Measurements from ENCODE around the gene LIF.
"Not testable (repeated sequence)": the region's sequence is repeated elsewhere in the genome, so short reads cannot be mapped to it uniquely, and the experiment has no call there.

LIF gene

DNA sequence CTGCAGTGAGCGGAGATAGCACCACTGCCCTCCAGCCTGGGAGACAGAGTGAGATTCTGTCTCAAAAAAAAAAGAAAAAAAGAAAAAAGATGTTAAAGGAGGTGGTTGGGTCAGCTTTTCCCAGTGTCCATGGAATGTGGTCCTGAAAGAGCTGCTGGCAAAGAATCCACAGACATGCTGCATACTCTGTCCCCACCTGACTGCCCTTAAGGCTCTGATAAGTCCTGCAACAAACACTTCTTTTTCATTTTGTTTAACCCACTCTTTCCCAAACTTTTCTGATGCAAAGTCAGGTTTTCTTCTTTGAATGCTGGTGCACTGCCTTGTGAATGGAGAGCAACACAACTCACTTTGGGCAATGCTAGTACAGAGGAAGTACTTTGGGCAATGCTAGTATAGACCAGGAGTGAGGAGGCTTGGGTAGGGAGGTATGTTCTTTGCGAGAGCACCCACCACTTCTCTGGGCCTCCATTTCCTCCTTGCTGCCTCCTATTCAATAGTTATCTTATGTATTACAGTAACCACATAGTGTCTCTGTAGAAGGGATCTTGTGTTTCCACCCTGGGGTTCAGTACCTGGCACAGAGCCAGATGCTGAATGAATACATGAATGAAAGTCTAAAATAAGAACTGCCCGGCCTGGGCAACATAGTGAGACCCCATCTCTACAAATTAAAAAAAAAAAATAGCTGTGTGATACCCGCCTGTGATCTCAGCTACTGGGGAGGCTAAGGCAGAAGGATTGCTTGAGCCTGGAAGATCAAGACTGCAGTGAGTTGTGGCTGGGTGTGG lies 18.9 kb downstream of the LIF start:
- no peak for DNase-seq (ENCODE audit: low spot score)
- FAIRE-seq: no peak

DNA sequence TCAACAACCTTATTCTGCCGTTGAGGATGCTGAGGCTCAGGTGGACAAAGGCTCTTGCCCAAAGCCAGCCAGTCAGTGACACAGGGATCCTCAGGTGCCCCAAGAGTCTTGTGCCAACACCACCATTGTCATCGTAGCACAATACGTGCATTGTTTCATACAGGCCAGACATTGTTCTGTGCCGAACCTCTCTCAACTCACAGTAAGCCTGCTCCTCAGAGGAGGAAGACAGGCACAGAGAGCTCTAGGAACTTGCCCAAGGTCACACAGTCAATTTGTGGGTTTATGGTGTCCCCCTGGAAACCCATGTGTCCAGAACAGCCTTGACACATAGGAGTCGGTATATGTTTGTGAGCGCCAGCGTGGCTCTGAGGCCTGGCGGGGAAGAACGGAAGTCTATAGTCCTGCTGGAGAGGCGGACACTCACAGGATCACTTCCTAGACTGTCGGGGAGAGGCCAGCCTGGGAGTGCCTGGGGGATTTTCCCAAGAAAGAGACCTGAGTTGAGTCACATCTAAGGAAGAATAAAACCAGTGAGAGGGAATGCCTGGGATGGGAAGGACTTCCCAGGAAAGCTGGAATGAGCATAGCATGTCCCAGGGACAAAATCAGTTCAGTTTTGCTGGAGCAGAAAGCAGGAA lies 20.2 kb downstream of the LIF start:
- peak; percentile 95 for FAIRE-seq

DNA sequence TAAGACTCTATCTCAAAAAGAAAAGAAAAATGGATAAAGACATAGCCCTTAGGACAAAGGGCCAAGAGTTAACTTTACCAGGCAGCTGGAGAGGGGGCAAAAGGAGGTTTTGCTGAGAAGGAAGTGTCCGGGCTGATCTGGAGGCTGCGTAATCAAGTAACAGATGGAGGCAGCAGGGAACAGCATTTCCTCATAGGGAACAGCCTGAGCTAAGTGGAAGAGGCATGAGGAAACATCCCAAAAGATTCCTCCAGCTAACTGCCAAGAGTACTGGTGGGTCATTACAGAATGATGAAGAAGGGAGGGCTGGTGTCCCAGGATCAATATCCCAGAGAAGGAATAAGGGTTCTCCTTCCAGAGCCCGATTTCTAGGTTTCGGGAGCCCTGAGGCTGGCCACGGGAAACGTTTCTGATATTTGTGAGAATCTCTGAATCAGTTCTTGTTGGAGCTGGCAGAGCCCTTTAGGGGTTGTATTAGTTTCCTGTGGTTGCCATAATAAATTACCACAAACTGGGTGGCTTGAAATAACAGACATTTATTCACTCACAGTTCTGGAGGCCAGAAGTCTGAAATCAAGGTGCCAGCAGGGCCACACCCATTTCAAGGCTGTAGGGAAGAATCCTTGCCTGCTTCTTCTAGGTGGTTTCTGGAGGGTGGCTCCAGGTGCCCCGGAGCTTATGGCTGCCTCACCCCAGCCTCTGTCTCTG lies 21.2 kb downstream of the LIF start:
- FAIRE-seq (no peak), DNase-seq (ENCODE audit: low spot score) (no peak)

More for the DNA sequence above, 20.2 kb downstream of the LIF start:
- peak; percentile 95 for DNase-seq (ENCODE audit: low spot score)

DNA sequence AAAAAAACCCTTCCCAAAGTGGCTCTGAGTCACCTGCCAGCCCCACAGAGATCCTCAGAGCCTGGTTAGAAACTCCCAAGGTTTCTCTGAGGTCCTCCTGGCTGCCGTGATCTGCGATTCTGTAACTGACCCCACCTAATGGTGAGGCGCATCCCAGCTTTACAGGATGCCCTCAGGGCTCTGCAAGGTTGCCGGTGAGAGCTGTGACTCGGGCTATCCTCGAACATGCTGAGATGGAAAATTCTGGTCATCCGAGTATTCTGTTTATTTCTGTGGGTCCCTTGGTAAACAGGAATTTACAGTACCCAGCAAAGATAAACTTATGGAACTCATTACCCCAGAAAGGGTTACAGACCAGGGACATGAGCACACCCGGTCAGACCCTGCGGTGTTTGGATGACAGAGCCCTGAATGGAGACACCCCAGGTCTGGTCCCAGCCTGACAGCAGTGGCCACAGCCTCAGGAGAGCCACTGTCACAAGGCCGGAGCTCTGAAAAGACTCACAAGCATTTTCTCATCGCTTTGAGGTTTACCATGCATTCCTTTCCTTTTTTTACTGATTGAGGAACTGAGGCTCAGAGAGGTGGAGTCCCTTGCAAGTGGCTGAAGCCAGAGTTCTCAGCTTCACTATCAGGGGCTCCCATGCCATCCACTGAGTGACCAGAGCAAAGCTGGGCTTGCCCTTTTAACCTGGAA lies 22.2 kb downstream of the LIF start:
- peak; percentile 75 for FAIRE-seq
- DNase-seq (ENCODE audit: low spot score): peak; percentile 77

DNA sequence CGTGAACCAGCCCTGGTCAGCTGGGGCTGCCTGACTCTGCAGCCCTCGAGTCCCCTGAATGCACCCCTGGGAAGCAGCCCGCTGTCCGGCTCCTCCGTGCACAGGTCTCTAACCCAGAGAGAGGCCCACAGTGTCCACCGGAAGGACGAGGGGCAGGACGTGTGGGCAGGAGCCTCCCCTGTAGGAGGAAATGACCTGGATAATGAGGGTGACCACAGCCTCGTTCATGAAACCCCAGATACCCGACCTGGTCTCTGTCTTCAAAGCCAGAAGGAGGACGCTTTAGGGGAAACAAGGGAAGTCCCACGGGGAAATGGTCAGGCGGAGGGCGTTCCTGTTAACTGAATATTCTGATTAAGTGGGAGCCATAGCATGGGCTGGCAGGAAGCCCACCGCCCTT lies 23.3 kb downstream of the LIF start:
- DNase-seq (ENCODE audit: low spot score): no peak

DNA sequence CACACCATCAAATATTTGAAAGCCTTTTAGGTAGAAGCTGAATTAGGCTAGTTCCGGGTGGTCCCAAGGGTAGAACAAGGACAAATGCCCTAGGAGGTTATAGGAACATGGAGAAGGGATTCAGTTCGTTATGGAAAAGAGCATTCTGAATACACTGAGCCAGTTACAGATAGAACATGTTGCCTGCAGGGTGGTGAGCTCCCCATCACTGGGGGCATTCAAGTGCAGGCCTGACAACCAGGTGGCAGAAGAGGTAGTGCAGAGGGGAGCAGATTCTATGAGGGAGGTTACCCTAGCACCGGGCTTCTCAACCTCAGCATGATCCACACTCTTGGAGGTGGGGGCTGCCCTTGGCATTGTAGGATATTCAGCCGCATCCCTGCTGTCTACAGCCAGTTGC lies 24.2 kb downstream of the LIF start:
- DNase-seq (ENCODE audit: low spot score): no peak
- FAIRE-seq: no peak

More for the DNA sequence above, 23.3 kb downstream of the LIF start:
- no peak for FAIRE-seq

DNA sequence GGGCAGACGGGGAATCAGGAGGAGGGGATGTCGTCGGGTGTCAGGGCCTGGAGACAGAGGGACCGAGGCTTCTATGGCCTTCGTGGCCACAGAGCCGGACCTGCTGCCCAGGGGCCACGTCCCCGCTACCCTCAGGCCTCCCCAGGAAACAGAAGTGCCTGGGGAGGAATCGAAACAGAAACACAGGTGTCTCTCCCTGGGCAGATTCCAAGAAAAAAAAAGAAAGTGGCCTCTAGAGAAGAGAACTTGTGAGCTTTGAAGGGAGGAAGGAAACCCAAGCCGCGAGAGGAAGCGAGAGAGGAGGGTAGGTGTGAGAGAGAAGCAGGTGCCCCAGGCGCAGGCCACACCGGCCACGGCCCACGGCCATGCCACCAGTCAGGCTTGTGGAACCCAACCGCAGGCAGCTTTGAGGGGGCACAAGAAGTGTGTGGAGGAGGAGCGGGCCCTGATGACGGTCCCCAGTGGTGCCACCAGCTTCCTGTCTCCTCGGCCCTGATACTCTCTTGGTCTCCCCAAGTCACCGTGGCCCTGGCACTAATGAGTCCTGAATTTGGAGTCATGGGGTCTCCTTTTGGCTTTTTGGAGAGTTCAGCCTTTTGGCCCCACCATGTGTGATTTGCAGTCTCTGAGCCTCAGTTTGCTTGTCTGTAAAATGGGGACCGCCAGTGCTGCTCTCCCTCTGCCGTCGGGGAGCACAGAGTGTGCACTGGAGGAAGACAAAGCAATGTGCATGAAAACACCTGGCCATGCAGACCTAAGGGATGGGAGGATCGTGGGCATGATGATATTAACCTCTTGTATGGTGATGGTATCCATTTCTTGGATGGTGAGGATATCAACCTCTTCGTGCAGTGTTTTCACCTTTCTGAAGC lies 25.2 kb downstream of the LIF start:
- FAIRE-seq: no peak

DNA sequence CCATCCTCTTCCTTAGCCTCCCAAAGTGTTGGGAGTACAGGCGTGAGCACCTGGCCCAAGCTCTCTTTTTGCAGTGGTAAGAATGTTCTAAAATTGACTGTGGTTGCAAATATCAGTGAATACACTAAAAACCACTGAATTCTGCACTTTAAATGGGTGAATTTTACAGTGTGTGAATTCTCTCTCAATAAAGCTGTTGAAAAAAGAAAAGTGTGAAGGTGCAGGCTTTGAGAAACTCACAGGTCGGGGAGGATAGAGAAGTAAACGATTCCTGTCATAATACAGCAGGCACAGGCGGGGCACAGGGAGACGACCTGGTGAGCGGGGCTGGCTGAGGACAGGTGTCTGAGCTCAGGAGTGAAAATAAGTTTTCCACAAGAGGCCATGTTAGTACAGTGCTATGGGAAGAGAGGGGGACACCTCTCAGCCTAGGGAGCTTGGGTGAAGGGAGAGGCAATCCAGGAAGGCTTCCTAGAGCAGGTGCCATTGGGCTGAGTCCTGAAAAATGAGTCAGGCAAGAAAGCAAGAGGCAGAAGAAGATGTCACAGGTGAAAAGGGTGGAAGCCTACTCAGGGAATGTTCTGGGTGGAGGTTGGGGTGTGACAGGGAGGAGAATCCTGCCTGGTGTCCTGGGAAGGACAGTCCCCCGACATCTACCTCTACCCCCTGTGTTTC lies 26.1 kb downstream of the LIF start:
- DNase-seq (ENCODE audit: low spot score): no peak
- FAIRE-seq: no peak

More for the DNA sequence above, 25.2 kb downstream of the LIF start:
- no peak for DNase-seq (ENCODE audit: low spot score)

DNA sequence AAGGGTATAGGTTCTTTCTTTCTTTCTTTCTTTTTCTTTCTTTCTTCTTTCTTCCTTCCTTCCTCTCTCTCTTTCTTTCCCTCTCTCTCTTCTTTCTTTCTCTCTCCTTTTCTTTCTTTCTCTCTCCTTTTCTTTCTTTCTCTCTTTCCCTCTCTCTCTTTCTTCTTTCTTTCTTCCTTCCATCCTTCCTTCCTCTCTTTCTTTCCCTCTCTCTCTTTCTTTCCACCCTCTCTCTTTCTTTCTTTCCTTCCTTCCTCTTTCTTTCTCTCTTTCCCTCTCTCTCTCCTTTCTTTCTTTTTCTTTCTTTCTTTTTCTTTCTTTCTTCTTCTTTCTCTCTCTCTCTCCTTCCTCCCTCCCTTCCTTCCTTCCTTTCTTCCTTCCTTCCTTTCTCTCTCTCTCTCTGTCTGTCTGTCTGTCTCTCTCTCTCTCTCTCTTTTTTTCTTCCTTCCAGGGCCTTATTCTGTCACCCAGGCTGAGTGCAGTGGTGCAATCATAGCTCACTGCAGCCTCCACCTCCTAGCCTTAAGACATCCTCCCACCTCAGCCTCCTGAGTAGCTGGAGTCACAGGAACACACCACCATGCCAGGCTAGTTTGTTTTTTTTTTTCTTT lies 26.8 kb downstream of the LIF start:
- DNase-seq (ENCODE audit: low spot score) (no peak), FAIRE-seq (no peak)

DNA sequence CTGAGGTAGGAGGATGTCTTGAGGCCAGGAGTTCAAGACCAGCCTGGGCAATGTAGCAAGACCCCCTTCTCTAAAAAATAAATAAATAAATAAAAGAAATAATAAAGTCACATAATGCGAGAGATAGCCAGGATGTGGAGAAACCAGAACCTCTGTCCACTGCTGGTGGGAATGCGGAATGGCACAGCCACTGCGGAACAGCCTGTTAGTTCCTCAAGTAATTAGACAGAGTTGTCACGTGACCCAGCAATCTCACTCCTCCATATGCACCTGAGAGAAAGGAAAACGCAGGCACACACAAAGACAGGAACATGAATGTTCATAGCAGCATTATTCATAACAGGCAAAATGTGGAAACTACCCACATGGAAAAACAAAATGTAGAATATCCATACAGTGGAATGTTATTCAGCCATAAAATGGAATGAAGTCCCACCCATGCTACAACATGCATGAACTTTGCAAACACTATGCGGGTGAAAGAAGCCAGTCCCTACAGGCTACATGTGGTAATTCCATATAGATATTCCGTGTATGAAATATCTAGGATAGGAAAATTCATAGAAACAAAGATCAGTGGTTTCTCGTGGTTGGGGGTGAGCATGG lies 27.4 kb downstream of the LIF start:
- FAIRE-seq (no peak), DNase-seq (ENCODE audit: low spot score) (no peak)

DNA sequence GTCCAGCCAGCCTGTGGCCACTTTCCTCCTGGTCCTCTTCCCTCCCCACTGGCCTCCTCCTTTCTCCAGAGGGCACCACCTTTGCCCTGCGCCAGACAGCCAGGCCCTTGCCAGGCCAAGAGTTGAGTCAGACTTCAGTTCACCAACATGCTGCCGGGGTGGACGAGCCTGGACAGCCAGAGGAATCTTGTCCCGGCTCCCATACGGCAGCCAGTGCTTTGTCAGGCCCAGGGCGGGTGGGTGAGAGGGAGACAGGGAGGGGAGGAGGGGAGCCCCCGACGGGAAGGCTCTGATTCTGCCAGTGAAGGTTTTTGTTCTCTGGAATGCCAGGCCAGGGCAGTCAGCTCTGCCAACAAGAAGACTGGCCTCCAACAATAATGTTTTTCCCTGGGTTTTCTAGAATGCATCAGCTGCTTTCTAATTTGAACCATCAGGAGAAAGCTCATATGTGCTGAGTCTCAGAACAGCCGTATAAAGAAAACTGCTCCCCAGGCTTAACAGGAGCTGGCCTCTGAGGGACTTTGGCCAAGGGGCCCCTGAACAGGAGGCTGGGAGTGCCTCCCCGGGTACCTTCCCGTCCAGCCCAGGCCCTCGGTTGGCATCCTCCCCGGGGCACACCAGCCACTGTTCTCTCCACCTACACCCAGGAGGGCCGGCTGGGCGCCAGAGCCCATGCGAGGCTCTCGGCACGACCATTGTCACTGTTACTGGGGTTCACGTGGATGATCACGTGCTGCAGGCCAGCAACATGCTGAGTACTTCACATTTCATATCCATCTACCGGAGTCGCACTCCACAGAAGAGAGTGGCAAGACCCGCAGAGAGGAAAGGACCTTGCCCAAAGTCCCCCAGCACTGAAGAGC lies 28.6 kb downstream of the LIF start:
- peak; percentile 78 for FAIRE-seq
- peak; percentile 75 for DNase-seq (ENCODE audit: low spot score)

DNA sequence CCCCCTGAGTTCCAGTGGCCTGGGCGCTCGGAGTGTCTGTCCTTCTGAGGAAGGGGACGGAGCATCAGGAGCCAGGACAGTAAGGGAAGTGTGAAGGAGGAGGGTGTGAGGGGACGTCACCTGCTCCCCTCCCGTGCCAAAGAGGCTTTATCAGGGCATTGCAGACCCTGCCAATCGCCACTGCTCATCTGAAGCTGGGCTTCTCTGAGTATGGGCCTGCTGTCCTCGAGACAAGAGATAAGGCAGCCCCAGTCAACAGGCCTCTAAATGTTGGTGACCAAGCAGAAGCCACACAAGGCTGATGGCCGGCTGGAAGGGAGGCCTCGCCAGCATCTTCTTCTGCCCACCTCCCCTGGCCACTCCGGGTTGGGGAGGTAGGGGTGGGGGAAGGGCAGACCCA lies 29.8 kb downstream of the LIF start:
- no peak for FAIRE-seq
- no peak for DNase-seq (ENCODE audit: low spot score)

DNA sequence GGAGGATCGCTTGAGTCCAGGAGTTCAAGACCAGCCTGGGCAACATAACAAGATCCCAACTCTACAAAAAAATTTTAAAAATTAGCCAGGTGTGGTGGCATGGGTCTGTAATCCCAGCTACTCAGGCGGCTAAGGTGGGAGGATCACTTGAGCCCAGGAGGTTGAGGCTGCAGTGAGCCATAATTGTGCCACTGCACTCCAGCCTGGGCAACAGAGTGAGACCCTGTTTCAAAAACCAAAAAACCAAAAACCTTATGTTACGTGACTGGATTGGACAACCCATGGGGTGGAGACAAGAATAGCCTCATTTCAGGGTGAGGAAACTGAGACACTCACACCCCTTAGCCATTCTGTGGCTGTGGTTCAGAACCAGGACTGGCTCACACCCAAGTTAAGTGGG lies 30.3 kb downstream of the LIF start:
- FAIRE-seq; DNase-seq (ENCODE audit: low spot score): not testable (repeated sequence)

DNA sequence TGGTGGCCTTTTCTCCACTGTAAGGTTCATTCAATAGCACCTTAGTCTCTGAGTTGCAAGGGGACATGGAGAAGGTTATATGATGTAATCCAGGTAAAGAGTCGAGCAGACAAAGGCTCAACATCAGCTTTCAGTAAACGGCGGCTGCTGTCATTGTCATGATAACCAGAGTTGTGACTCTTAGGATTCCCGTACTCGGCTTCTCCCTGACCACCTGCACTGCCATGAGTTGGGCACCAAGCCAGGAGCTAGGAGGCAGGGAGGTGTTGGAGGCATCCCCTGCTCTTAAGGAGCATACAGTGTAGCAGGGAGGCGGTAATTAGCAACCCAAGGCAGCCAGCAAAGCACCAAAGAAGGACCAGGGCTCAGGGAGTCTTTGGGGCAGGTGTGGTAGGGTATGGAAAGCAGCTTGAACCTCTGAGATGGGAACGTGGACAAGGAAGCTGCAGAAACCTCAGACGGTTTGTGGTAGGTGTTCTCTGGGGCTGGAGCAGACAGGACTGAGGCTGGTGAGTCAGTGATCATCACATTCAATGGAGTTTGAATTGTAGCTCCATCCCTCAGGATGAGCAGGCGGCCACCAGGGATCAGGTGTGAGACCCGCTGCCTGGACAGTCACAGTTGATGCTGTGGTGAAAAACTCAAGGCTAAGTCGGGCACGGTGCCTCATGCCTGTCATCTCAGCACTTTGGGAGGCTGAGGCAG lies 31.7 kb downstream of the LIF start:
- DNase-seq (ENCODE audit: low spot score) (peak; percentile 79), FAIRE-seq (peak; percentile 8)

DNA sequence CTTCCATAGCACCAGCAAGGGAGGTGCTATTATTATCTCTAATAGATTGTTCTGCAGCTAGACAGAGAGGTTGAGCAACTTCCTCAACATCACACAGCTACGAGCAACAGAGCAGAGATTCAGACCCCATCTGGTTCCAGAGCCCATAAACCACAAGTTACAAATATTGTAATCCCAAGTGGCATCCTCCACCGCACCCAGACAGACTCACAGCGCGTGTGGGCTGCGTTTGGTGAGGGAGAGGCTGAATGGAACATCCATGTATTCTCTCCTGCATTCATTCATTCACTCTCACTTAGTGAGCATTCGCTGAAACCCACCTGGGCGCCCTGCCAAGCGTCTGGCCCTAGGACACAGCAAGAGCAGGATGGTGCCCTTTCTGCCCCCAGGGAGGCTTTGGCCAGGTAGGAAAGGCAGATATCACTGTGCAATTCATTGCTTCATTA lies 33.5 kb downstream of the LIF start:
- no peak for FAIRE-seq
- DNase-seq (ENCODE audit: low spot score): peak; percentile 86

DNA sequence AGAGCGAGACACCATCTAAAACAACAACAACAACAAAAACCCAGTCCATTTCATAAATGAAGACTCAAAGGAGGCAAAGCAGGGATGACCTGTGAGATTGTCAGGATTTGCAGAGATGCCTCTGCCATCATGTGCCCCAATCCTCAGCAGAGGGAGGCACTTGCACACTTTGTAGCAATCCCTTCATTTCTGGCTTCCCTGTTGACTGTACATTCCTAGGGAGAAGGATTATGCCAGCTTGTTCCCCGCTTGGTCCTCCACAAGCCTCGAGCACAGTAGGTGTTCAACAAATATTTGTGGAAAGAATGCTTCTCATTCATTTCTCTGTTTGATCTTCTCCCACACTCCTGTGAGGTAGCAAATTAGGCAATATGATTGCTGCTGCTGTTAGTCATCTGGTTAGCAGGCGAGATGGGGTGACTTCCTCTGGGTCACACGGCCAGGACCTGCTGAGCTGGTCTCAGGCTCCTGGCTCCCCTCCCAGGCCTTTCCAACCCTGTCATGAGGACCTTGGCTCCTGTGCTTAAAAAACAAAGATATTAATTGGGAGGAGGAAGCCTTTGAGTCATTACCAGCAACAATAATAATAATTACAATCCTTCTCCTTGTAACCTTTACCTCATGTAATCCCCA lies 34.1 kb downstream of the LIF start:
- FAIRE-seq: peak; percentile 94
- DNase-seq (ENCODE audit: low spot score): peak; percentile 97
